ENCODE results near the gene AMTN. TPM values are rescaled to one million over a fixed set of nuclear protein-coding genes. Genes with fewer than 3 reads are reported as not detected.
A peak's percentile ranks its signal among the peaks of the same experiment; 100 is the strongest.
"Not testable (repeated sequence)": the region's sequence is repeated elsewhere in the genome, so short reads cannot be mapped to it uniquely, and the experiment has no call there.

Gene AMTN
- total and polyA plus RNA-seq, 8 donors, result 0.35 to 3.3 (median 0.52) TPM; not detected in 5

DNA sequence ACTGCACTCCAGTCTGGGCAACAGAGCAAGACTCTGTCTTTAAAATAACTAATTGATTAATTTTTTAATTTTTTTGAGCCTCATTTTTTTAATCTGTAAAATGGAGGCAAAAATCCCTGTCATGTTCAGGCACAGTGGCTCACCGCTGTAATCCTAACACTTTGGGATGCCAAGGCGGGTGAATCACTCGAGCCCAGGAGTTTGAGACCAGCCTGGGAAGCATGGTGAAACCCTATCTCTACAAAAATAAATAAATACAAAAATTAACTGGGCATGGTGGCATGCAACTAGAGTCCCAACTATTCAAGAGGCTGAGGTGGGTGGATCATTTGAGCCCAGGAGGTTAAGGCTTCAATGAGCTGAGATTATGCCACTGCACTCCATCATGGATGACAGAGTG, 15.4 kb downstream of the AMTN start:
- H3K9me3 ChIP-seq, result no peaks in the 10 kb centered on the region
- DNase-seq (no peak), ATAC-seq (no peak)
- H3K27me3 ChIP-seq, result no peaks in the 10 kb centered on the region
- no peaks in the 10 kb centered on the region for H3K36me3 ChIP-seq
- TF ChIP-seq, protein P1, sequence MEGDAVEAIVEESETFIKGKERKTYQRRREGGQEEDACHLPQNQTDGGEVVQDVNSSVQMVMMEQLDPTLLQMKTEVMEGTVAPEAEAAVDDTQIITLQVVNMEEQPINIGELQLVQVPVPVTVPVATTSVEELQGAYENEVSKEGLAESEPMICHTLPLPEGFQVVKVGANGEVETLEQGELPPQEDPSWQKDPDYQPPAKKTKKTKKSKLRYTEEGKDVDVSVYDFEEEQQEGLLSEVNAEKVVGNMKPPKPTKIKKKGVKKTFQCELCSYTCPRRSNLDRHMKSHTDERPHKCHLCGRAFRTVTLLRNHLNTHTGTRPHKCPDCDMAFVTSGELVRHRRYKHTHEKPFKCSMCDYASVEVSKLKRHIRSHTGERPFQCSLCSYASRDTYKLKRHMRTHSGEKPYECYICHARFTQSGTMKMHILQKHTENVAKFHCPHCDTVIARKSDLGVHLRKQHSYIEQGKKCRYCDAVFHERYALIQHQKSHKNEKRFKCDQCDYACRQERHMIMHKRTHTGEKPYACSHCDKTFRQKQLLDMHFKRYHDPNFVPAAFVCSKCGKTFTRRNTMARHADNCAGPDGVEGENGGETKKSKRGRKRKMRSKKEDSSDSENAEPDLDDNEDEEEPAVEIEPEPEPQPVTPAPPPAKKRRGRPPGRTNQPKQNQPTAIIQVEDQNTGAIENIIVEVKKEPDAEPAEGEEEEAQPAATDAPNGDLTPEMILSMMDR (IDR thresholded peaks at IDR 0.05), result no peak
- no peaks in the 10 kb centered on the region for H3K4me1 ChIP-seq
- intact Hi-C loops (cut with DNase I), result no loop called here
- no peak overlapping the region for H3K27ac ChIP-seq
- H3K4me3 ChIP-seq, result no peak overlapping the region

DNA sequence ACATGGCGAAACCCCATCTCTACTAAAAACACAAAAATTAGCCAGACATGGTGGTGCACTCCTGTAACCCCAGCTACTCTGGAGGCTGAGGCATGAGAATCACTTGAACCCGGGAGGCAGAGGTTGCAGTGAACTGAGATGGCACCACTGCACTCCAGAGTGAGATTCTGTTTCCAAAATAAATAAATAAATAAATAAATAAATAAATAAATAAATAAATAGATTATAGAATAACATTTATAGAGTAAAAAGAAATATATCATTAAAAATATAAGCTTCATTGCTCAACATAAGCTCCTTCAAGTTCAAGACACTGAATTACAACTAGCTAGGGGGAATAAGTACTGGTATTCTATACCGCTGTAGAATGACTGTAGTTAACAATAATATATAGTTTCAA, 16.5 kb downstream of the AMTN start:
- intact Hi-C loops (cut with DNase I); ATAC-seq; H3K9me3 ChIP-seq; H3K27me3 ChIP-seq; DNase-seq; H3K36me3 ChIP-seq; H3K4me3 ChIP-seq; H3K27ac ChIP-seq; H3K4me1 ChIP-seq: not testable (repeated sequence)

DNA sequence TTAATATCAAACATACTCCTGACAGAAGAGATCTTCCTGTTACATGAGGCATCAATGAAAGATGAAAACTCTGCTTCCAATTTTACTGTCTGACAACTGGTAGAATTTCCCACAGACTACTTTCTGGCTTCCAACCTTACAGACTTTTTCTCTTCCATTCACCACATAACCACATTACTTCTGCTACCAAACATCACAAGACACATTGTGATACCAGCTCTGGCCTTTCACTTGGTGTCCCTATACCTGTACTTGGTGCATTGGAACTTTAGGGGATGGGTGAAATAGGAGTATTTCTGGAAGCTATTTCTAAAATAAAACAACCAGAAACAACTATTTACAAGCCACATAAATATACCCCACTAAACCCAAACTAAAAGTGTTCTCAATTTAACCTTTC, 20.5 kb downstream of the AMTN start:
- TF ChIP-seq, protein P1 (IDR thresholded peaks at IDR 0.05), result no peak
- no peaks in the 10 kb centered on the region for H3K9me3 ChIP-seq
- no peak for DNase-seq
- no peaks in the 10 kb centered on the region for H3K4me1 ChIP-seq
- no peaks in the 10 kb centered on the region for H3K27me3 ChIP-seq
- intact Hi-C loops (cut with DNase I), result no loop called here
- no peak for ATAC-seq
- no peak overlapping the region for H3K27ac ChIP-seq
- H3K4me3 ChIP-seq, result no peak overlapping the region
- no peaks in the 10 kb centered on the region for H3K36me3 ChIP-seq

DNA sequence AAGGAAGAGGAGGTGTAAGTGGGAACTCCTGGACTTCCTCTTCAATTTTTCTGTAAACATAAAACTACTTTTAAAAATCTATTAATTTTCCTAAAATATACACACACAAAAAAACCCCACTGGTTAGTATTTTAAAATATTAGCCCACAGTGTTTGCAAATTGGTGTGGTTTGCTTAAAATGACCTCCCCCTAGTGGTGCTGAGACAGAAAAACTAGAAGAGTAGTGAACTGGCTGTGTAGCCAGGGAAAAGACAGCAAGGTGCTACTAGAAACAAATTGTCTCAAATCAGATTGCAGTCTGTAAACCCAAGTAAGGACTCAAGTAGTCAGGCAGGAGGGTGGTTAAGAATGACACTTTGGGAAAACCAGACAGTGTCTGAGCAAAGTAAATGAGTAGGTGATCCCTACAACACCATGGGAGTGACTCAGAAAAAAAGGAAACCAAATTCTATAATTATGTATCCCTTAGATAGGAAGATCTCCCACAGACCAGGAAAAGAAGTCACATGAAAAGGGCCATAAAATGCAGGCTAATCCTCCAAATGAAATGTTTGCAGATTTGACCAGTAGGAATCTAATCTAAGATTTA, 26.0 kb downstream of the AMTN start:
- no peaks in the 10 kb centered on the region for H3K4me1 ChIP-seq
- H3K27ac ChIP-seq, result no peak overlapping the region
- TF ChIP-seq, protein P1 (IDR thresholded peaks at IDR 0.05), result peak; percentile 18 to 32
- DNase-seq (peak in 1 of 4 donors; percentile 18), ATAC-seq (peak; percentile 40)
- no peaks in the 10 kb centered on the region for H3K36me3 ChIP-seq
- intact Hi-C loops (cut with DNase I), result no loop called here
- no peaks in the 10 kb centered on the region for H3K9me3 ChIP-seq
- H3K27me3 ChIP-seq, result no peaks in the 10 kb centered on the region
- H3K4me3 ChIP-seq, result no peak overlapping the region

DNA sequence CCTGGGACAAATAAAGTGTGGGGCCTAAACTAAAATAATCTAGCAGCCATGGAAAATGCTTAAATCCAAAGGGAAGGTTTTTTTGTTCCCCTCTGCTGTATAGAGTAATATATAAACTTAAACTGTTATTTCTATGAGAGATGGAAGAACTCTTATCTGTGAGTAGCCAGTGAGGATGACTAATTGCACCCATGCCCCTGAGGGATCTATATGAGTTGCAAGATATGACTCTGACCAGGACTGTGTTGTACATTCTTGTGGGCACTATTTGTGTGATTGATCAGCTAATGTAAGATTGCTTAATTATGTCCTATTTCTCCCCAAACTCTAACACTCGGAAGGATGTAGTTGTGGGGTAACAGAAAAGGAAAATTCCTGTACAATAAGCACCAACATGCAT, 38.5 kb downstream of the AMTN start:
- H3K4me3 ChIP-seq, result no peak overlapping the region
- no peak overlapping the region for H3K27ac ChIP-seq
- no peaks in the 10 kb centered on the region for H3K27me3 ChIP-seq
- ATAC-seq (no peak), DNase-seq (no peak)
- H3K9me3 ChIP-seq, result no peaks in the 10 kb centered on the region
- intact Hi-C loops (cut with DNase I), result no loop called here
- TF ChIP-seq, protein P1 (IDR thresholded peaks at IDR 0.05), result no peak
- no peaks in the 10 kb centered on the region for H3K36me3 ChIP-seq
- H3K4me1 ChIP-seq, result peaks cover 0 to 5% of the 10 kb centered on the region in 2 donors
